GM13977 (cell line): ENCODE data around the gene NEXMIF.

Experiments used
- DNase-seq: peaks from one replicate; pipeline ENCODE4 v3.0.0; 2012; ENCODE audit warnings: low spot score
- in situ Hi-C: fragments of 300-500 bp; cut with MboI; formaldehyde crosslinking; loops from one replicate; pipeline ENCODE4 v1.12.0; 2022; ENCODE audit warnings: low sequenced_read_pairs, low pct_unique_long_range_greater_than_20kb, mixed read lengths, inconsistent platforms; ENCODE audit not compliant: unreplicated experiment
- TF ChIP-seq, protein P1 (sequence below): IDR thresholded peaks from 2 replicates; pipeline ENCODE4 v1.5.1; 2012; ENCODE audit warnings: mild to moderate bottlenecking, control low read depth; ENCODE audit not compliant: insufficient read depth; ENCODE audit errors: extremely low read depth, missing control alignments

The NEXMIF gene

DNA sequence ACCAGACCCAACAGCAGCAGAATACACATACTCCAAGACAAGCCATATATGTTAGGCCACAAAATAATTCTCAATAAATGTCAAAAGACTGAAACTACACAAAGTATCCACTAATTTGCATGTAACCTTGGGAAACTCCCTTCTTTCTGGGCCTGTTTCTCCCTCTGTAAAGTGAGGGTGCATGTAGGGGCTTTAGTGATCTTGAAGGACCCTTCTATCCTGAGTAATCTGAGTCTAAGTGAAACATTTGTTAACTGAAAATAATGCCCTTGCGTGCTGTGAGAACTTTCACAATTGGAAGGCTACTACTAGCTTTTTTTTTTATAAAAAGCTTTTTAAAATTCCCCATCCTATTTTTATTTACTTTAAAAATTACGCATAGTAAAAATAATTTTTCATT lies 125.2 kb downstream of the NEXMIF start:
- TF ChIP-seq, protein P1, sequence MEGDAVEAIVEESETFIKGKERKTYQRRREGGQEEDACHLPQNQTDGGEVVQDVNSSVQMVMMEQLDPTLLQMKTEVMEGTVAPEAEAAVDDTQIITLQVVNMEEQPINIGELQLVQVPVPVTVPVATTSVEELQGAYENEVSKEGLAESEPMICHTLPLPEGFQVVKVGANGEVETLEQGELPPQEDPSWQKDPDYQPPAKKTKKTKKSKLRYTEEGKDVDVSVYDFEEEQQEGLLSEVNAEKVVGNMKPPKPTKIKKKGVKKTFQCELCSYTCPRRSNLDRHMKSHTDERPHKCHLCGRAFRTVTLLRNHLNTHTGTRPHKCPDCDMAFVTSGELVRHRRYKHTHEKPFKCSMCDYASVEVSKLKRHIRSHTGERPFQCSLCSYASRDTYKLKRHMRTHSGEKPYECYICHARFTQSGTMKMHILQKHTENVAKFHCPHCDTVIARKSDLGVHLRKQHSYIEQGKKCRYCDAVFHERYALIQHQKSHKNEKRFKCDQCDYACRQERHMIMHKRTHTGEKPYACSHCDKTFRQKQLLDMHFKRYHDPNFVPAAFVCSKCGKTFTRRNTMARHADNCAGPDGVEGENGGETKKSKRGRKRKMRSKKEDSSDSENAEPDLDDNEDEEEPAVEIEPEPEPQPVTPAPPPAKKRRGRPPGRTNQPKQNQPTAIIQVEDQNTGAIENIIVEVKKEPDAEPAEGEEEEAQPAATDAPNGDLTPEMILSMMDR = no peak
- in situ Hi-C loops = no loop called here
- DNase-seq = peak; percentile 25

DNA sequence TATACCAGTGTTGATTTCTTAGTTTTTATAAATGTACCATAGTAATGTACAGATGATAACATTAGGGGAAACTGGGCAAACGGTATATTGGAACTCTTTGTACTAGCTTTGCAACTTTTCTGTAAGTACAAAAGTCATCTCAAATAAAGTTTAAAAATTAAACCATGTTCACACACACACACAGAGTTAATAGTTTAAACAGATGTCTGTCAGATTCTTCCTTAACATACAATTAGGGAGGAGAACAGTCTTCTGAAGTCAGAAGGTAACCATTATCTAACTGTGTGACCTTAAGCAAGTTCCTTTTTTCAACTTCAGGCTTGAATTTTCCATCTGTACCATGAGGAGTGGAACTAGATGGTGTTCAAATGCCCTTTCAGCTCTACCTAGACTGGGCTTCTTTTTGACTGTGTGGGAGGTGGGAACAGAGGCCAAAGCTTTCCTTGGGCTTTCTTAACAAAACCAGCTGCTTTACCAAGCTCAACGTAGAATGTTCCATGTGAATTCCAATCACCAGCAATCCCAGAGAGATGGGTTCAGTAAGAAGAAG lies 127.8 kb downstream of the NEXMIF start:
- no peak for DNase-seq
- in situ Hi-C loops = no loop called here
- TF ChIP-seq, protein P1 = no peak

DNA sequence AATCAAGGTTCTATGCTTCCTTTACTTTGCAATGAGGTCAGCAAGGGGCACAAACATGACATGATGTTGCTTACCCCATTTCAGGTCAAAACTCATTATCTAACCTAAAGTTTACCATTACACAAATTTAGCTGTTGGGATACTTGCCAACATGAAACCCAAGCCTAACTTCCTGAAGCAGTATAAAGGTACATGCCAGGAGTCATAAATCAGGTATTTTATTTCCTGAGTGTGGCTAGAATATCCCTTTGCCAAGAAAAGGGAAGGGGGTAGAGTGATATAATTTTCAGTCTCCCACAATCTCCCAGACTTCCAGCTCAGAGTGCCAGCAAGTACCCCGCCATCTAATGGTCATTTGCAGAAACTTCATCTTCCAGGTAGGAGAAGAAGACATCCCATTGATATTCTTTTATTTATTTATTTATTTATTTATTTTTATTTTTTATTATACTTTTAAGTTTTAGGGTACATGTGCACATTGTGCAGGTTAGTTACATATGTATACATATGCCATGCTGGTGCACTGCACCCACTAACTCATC lies 136.6 kb downstream of the NEXMIF start:
- DNase-seq = no peak
- TF ChIP-seq, protein P1 = no peak
- in situ Hi-C loops = no loop called here

DNA sequence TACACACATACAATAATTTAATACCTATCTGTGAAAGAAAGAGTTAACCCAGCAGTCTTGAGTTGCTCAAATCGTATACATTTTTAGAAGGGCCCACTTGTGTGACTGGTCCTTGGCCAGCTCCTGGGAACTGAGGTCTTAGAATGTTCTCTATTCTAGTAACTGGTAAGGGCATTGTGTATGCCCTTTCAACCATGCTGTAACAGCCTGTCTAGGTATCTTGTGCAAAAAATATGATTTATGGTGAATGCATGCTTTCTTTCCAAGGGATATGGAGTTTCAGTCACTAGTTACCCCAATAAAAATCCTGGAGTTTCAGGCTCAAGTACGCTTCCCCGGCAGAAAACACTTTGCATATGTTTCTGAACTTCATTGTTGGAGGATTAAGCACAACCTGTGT lies 140.6 kb downstream of the NEXMIF start:
- in situ Hi-C loops = no loop called here
- TF ChIP-seq, protein P1 = no peak

DNA sequence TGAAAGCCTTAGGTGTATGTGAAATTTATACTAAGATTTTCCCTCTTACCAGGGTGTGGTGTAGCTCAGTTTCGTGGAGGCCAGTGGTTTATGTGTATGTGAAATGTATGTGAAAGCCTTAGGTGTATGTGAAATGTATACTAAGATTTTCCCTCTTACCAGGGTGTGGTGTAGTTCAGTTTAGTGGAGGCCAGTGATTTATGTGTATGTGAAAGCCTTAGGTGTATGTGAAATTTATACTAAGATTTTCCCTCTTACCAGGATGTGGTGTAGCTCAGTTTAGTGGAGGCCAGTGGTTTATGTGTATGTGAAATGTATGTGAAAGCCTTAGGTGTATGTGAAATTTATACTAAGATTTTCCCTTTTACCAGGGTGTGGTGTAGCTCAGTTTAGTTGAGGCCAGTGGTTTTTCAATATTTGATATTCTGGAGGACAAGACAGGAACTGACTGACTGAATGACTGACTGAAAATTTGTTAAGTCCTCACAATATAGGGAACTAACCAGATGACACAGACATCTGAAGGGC lies 143.7 kb downstream of the NEXMIF start:
- TF ChIP-seq, protein P1 = no peak
- in situ Hi-C loops = no loop called here
- peak; percentile 12 for DNase-seq

More for the DNA sequence above, 140.6 kb downstream of the NEXMIF start:
- DNase-seq = no peak

DNA sequence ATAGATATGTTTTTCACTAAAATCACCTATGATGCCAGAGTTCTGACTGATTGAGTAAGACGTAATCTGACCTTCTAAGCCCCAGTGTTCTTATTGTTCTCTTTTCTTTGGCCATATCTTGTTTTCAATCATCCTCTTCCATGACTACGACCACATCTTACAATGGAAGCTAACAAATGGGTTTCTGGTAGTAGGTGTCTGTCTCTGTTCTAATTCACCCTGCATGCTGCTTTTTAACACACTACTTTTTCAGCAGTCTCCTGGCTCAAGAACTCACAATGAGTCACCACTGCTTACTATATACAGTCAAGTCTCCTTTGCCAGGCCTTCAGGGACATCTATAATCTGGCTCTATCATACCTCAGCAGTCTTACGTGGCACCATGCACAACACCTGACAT lies 146.1 kb downstream of the NEXMIF start:
- in situ Hi-C loops = no loop called here
- TF ChIP-seq, protein P1 = no peak
- DNase-seq = no peak

DNA sequence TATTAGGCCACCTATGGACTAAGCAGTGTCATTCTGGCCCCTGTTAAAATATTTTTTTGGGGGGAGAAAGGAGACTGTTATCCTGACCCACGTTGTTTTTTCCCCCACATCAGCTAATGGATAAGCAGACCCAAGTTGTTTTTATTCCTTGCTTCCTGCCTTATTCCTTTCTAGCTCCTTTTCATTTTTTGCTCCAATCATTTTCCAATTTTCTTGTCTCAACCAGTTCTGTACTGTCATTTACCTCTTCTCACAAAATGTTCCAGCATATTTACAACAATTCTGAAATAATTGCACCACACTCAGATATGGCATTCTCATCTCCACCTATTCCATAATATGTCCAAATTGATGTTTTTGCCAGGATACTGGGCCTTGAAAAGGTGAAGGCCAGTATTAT lies 150.3 kb downstream of the NEXMIF start:
- in situ Hi-C loops = no loop called here
- no peak for DNase-seq
- TF ChIP-seq, protein P1 = no peak
